Activated CD8-positive, alpha-beta memory T cell treated with anti-CD3 and anti-CD28 coated beads, Interleukin-2, amount 50 U/mL, for 24 hours (primary cell): Measurements from ENCODE around the gene RIPK1.
A peak's percentile ranks its signal among the peaks of the same experiment; 100 is the strongest.
"Not testable (repeated sequence)": the region's sequence is repeated elsewhere in the genome, so short reads cannot be mapped to it uniquely, and the experiment has no call there.

Experiments
- DNase-seq: peaks from one replicate; pipeline ENCODE4 v3.0.0-alpha.2; 2020; ENCODE audit errors: extremely low read depth

RIPK1 gene

DNA sequence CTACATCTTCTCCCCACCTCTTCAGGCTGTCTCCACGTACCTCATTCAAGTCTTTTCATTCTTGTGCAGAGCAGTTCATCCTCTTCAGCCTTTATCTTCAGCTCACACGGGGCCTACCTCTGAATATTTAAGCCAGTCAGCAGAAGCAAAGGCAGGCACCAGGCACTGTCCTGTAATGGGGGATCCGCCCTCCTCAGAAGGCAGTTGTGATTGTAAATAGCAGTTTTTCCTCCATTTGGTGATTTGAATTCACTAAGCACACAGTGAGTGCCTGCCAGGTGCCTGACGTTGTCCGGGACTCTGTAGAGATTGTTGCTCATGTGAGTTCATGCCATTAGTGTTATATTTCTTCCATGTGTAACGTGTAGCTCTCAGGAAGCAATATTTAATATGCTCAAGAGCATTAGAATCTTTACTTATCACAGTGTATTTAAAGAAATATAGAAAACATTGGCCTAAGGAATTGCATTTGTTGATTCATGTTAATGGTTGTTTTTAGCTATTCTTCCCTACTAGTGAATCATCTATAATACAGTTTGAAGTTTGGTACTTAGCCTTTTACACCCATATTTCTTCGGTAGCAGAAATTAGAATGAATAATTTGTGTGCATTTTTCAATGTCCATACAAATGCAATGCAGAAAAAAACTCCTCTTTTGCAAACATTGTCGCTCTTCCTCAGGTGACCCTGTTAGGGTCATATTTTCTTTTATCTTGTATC lies 68.2 kb downstream of the RIPK1 start:
- DNase-seq, result no peak

GRCh38 chr6:3137057-3137777 lies 68.9 kb downstream of the RIPK1 start:
- no peak for DNase-seq

DNA sequence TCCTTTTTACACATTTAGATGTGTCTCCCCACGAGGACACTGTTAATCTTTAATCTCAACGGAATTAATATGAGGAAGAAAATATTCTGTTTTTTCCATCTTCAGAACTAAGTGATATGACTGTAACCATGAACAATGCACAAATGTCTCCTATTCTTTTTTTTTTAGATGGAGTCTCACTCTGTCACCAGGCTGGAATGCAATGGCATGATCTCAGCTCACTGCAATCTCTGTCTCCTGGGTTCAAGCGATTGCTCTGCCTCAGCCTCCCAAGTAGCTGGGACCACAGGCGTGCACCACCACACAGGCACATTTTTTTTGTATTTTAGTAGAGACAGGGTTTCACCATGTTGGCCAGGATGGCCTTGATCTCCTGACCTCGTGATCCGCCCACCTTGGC lies 69.6 kb downstream of the RIPK1 start:
- not testable (repeated sequence) for DNase-seq

DNA sequence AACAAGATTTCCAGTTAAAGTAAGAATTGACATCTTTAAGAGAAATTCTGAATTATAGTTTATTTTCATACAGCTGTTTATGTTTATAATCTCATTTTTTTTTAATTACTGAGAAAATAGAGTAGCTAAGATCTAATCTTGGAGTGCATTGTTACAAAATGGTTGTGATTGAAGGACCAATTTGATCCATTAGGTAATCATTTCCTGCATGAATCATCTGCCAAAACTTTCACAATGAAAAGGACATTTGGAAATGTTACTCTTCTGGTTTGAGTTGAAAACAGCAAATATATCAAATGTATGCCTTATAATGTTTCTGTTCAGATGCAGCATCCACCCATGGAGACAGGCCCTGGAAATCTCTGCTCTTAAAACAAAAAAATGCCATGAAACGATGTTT lies 70.0 kb downstream of the RIPK1 start:
- no peak for DNase-seq

- DNase-seq, result no peak
Measured at GRCh38 chr6:3139090-3139903, 71.0 kb downstream of the RIPK1 start.

- no peak for DNase-seq
Measured at GRCh38 chr6:3140201-3140600, 71.9 kb downstream of the RIPK1 start.

GRCh38 chr6:3142536-3142935 lies 74.2 kb downstream of the RIPK1 start:
- no peak for DNase-seq

DNA sequence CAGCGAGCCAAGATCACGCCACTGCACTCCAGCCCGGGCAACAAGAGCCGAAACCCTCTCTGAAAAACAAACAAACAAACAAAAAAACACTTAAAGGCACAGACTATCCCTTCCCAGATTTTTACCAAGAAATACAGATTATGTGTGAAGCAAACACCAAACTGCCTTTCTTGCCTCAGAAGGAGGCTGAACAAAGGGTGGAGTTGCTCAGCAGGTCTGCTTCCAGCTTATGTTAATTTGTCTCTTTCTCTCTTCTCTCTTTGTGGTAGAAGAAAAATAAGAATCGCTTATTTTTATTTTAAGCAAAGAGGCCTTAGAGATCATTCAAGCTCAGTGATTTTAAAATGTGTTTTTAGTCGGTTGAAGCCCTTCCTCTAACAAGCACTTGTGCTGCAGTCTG lies 74.9 kb downstream of the RIPK1 start:
- no peak for DNase-seq

DNA sequence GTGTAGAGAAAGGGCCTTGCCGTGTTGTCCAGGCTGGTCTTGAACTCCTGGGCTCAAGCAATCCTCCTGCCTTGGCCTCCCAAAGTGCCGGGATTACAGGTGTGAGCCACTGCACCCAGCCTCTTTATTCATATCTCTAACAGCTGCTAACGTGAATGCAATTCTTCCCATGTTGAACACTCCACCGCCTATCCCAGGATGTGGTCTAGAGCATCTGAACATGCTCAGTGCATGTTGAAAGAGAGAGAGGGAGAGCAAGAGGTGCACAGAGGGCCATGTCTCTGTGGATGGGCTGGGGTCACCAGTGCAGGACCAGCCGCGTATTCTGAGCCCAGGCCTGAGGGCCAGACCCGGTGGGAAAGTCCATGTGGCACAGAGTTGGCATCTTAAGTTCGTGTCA lies 76.3 kb downstream of the RIPK1 start:
- no peak for DNase-seq

DNA sequence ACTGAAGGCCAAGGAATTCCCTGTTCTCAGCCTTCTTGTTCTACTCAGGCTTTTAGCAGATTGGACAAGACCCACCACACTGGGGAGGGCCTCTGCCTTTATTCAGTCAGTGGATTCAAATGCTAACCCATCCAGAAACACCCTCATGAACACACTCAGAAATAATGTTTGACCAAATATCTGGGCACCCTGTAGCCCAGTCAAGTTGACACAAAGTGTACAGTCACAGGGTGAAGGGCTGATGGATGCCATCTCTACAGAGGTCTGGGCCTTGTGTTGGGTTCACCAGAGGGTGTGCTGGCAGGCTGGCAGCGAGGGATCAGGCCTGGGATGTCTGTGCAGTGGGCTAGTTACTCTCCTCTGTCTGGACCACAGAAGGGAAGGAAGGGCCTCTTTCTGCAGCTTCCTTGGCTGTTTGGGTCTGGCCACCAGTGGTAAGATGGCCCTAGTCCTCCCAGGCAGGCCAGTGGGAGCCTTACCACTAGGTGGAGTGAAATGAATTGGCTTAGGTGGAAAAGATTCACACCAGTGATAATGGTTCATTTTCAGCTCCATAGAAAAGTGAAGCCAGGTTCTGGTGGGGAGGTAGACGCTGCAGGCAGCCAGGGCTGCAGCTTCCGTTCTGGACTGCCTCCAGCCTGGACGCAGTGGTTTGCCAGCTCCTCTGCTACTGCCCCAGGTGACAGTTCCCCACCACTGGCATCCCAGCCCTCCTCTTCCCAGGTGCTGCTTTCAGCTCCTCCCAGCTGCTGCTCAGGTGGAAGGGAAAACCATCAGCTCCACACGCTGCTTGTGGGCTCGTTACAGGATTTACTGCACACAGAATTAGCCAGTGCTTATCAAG lies 79.8 kb downstream of the RIPK1 start:
- no peak for DNase-seq

DNA sequence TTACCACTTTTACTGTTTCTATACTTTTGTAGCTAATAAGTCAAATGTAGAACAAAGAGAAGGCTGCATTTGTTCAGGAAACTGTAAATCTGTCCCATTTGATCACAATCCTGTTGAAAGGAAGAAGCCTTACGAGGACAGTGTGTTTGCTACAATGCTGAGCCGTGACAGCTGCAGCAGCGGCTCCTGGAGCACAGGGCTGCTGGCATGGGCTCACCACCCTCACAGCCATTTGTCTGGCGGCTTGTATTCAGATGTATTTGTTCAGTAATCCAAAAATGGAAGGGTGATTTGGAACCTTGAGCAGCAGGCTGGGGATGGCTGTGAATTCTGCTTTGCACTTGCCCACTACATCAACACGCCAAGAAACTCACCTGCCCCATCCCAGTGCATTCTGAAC lies 83.4 kb downstream of the RIPK1 start:
- no peak for DNase-seq

- DNase-seq, result no peak
Measured at GRCh38 chr6:3152689-3153088, 84.4 kb downstream of the RIPK1 start.

DNA sequence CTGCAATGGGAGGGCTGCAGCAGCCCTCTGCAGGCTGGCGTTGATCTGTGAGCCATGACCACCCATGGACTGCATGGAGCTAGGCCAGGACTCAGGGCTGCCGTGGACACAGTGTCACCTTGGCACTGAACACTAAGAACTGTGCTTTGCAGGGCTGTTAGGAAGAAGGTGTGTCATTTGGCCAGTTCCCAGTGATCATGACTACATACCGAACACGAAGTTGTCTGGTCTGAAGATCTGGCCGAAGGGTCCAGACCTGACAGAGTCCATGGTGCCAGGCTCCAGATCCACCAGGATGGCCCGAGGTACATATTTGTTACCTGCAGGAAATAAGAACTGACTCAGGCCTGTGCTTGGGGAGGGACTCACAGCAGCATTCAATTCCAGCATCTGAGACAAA lies 87.1 kb downstream of the RIPK1 start:
- DNase-seq, result not testable (repeated sequence)

- DNase-seq, result not testable (repeated sequence)
Measured at GRCh38 chr6:3156184-3157130, 88.2 kb downstream of the RIPK1 start.

GRCh38 chr6:3157131-3157933 lies 89.0 kb downstream of the RIPK1 start, which contains the start of gene TUBB2A:
Gene TUBB2A, minus strand, starts transcription at chr6:3157544. Its CDS starts 81 bp downstream, at chr6:3157463.
- DNase-seq, result peak; percentile 39

- DNase-seq, result peak; percentile 23
Measured at GRCh38 chr6:3159805-3160781, 91.8 kb downstream of the RIPK1 start.

DNA sequence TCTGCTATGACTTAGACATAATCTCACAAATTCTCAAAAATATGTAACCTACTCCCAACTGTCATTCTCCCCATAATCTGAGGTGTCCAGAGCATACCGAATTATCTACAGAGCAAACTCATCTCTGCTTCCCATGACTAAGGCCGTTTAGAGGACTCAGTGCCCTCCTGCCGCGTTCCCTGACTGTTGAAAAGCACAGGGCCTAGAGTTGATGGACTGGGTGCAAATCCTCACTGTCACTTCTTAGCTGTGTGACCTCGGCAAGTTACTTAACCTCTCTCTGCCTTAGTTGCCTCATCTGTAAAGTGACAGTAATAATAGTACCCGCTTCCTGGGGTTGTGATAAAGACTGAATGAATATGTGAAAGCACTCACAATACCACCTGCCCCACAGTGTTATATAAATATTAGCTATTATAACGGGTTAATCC lies 93.8 kb downstream of the RIPK1 start:
- DNase-seq, result no peak

DNA sequence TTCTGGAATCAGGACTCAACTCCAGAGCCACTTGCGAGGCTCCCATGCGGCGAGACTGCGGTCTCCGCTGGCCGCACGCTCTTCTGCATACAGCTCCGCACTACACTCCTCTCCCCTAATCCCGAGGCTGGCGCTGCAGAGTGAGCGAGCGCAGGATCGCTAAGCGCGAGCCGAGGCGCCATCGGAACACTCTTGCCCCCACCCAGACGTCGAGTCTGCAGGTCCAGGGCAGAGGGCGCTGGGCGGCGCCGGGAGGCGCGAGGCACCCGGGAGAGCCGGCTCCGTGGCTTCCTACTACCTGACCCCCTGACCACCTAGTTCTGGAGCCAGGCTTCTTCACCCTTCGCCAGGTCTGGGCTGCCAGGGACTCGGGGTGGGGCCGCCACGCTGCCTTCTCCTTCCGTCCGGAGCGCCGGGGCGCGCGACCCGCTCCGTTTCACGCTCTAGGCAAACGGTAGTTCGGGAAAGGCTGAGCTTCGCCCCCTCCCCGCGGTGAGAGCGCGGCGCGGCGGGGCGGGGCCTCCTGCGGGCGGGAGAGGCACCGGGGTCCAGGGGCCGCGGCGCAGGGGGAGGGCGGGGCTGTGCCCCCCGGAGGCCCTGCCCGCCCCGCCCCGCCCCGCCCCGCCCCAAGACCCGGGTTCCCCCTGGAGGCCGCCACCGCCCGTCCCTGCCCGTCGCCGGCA lies 94.4 kb downstream of the RIPK1 start:
- DNase-seq, result no peak
